SIG-M5 (cell line): ENCODE measurements around the gene NDRG3.
"Not testable (repeated sequence)": the region's sequence is repeated elsewhere in the genome, so short reads cannot be mapped to it uniquely, and the experiment has no call there.

Experiments
- DNase-seq: peaks from one replicate; lab custom pipeline; 2025; lab: John Stamatoyannopoulos, UW

Gene NDRG3

DNA sequence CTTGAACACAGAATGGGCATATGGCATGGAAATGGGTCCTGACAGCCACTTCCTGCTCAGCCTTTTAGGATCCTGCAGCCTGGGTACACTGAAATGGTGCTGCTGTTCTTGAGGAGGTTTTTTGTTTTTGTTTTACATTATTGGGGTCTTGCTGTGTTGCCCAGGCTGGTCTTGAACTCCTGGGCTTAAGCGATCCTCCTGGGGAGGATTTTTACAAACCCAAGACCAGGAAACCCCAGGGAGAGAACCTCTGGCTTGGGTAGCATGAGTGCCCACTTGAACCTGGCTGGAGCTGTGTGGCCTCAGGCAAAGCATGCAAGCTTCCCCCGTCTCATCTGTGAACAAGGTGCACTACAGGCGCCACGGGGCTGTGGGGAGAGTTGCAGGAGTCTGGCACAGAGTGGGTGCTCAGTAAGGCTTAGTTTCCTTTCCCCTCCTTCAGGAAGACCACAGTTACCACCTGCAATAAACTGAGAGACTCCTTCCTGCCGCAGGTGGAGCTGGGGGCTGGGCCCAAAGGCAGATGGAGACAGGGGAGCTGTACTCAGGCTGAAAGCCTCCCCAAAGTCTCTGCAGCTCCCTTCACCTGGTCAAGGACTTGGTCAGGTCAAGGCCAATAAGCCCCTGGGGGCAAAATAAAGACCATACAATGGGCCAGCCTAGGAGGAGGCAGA lies 101.7 kb downstream of the NDRG3 start:
- DNase-seq, result no peak

DNA sequence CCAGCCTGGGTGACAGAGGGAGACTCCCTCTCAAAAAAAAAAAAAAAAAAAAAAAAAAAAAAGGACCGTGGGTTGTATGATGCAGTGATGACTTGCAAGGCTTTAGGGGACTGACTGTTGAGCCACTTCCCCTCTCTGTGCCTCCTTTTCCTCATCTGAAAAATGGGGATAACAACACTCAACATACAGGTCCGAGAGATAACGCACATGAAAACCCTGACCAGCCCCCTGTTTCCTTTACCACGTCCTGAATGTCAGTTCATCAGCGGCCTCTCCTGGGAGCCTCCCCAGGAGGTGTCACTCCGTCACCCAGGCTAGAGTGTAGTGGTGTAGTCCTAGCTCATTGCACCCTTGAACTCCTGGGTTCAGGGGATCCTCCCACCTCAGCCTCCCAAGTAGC lies 103.8 kb downstream of the NDRG3 start:
- no peak for DNase-seq

- no peak for DNase-seq
Observed at GRCh38 chr20:36641506-36641843, 104.4 kb downstream of the NDRG3 start.

- not testable (repeated sequence) for DNase-seq
Observed at GRCh38 chr20:36638876-36639400, 107.0 kb downstream of the NDRG3 start.

GRCh38 chr20:36634342-36634741 lies 111.5 kb downstream of the NDRG3 start:
- DNase-seq, result no peak

DNA sequence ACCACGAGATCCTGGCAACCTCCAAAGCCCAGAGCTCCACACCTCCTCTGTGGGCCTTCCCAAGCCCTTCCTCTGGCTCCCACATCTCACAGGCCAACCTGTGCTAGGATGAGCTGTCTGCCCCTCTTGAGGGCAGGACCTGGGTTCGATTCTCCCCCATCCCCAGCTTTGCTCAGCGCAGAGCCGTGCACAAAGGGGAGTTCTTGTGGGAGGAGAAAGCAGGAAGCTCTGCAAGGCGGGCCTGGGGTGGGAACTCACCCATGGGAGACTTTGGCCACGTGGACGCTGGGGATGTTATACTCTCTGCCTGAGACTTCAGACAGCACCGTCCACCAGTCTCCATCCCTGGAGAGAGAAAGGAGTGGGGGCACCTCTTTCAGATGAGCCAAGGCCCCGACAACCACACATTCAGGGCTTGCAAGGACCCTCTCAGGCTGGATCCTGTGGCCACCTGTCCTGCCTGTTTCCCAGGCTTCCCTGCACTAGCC lies 112.6 kb downstream of the NDRG3 start:
- DNase-seq, result no peak

- DNase-seq, result no peak
Observed at GRCh38 chr20:36632487-36633284, 113.2 kb downstream of the NDRG3 start.

GRCh38 chr20:36632147-36632486 lies 113.8 kb downstream of the NDRG3 start:
- DNase-seq, result no peak

DNA sequence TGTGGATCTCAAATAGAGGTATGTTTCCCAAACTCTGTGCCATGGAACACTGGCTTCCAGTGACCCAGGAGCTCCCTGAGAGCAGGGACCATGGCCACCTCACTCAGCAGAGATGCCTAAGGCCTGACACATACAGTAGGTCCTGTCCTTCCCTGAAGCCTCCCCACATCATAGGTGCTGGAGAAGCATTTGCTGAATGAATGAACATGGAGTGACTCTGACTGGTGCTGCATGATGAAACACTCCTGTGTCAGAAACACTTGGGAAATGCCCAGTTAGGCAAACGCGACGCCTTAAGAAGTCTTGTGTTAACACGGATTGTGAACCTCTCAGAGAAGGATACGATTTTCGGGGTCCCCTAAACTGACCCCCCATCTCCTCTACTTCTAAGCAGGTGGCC lies 114.2 kb downstream of the NDRG3 start:
- DNase-seq, result no peak

GRCh38 chr20:36629719-36630681 lies 115.9 kb downstream of the NDRG3 start:
- no peak for DNase-seq

GRCh38 chr20:36628076-36628475 lies 117.8 kb downstream of the NDRG3 start:
- DNase-seq, result no peak

GRCh38 chr20:36624944-36625324 lies 121.0 kb downstream of the NDRG3 start:
- DNase-seq, result no peak

DNA sequence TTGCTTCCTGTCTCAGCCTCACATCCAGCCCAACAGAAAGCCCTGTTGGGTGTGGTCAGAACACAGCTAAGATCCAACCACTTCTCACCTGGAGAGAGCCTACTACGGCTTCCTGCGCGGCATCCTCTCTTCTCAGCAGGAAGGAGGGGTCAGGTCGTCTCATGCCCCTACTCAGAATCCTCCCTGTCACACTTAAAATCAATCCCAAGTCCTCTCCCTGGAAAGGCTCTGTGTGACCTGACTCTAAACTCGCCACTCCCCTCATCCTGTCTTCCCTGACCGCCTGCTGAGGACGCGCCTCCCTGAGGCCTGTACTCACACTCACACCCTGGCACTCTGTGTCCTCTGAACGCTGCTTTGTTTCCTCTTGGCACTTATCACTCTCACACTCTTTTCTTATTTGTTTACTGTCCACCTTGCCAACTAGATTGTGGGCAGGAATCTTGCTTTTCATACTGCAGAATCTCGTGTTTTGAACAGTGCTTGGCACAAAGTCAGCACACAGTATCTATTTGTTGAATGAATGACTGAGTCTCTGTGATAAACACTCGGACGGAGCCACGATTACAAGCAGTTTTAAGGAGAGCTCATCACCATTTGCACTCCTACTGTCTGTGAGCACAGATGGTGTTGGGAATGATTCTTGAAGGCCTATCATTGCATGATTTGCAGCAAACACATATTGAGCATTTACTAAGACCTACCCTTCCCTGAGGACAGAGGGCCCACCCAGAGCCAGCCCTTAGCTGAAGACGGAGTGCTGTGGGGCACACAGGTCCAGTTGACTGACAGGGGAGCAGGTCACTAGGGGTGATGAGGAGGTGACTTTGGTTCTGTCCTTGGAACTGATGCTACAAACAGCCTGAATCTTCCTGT lies 121.6 kb downstream of the NDRG3 start:
- DNase-seq, result no peak

- no peak for DNase-seq
Observed at GRCh38 chr20:36623444-36623843, 122.4 kb downstream of the NDRG3 start.

DNA sequence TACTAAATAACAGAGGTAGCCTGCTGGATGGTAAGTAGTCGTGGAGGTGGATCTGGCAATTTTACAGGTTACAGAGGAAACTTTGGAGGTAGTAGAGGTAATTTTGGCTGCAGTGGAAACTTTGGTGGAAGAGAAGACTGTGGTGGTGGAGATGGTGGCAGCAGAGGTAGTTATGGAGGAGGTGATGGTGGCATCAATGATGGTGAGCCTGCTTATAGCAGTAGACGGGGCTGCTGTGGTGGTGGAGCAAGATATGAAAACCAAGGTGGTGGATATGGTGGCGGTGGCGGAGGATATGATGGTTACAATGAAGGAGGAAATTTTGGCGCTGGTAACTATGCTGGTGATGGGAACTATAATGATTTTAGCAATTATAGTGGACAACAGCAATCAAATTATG lies 125.0 kb downstream of the NDRG3 start:
- DNase-seq, result no peak

GRCh38 chr20:36614781-36615557 lies 130.9 kb downstream of the NDRG3 start:
- no peak for DNase-seq

GRCh38 chr20:36613974-36614373 lies 131.9 kb downstream of the NDRG3 start:
- DNase-seq, result no peak

DNA sequence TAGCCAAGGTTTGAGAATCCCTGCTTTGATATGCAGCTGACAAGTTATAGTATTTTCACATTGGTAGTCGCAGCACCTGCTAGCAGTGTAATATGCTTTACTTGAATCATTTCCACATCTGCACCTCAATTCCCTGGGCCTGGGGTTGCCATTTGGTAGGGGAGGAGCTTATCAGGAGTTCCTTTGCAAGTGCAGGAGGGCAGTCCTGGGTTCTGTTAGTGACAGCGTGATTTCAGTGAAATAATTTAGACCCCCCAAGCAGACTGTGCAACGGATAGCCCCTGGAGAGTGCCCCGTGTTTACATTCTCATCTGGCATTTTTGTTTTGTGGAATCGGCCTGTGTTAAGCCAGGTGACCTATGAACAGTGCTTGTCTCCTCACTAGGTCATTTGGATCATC lies 134.3 kb downstream of the NDRG3 start:
- no peak for DNase-seq

DNA sequence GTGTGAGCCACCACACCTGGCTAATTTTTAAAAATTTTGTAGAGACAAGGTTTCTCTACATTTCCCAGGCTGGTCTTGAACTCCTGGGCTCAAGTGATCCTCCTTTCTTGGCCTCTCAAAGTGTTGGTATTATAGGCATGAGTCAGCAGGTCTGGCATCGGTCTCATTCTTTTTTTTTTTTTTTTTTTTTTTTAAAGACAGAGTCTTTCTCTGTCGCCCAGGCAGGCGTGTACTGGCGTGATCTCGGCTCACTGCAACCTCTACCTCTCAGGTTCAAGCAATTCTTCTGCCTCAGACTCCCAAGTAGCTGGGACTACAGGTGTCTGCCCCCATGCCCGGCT lies 137.5 kb downstream of the NDRG3 start:
- DNase-seq, result not testable (repeated sequence)

- DNase-seq, result no peak
Observed at GRCh38 chr20:36607586-36608387, 138.1 kb downstream of the NDRG3 start.
